ENCODE data around the gene TPST2.

The TPST2 gene

GRCh38 chr22:26522592-26522991 is 67.3 kb downstream of the TPST2 start:
- Histone ChIP-seq H3K27me3 (ENCODE audit: control insufficient read depth, low read length) (no peaks in the 10 kb centered on the region), H3K27ac (ENCODE audit: low read depth, low read length) (peak overlapping the region; percentile 13; the same call in 1 of the 2 replicates), H3K4me1 (ENCODE audit: control insufficient read depth, low read length) (peaks cover 56% of the 10 kb centered on the region), H3K79me2 (ENCODE audit: control insufficient read depth, low read length) (no peaks in the 10 kb centered on the region), H3F3A (ENCODE audit: control insufficient read depth, insufficient read depth) (peaks cover 32% of the 10 kb centered on the region), H3K9me3 (ENCODE audit: control insufficient read depth, insufficient read depth, low read length) (no peaks in the 10 kb centered on the region), H4K20me1 (ENCODE audit: control insufficient read depth, insufficient read depth, low read depth, low read length) (no peaks in the 10 kb centered on the region), H3K4me2 (ENCODE audit: low read length) (no peak overlapping the region), H3K36me3 (ENCODE audit: control insufficient read depth, low read length) (peaks cover 41% of the 10 kb centered on the region), H3K4me3 (ENCODE audit: low read length) (no peak overlapping the region), H3K9me2 (replicated peaks; ENCODE audit: control insufficient read depth, low read length) (no peaks in the 10 kb centered on the region)
- TF ChIP-seq CTCF (IDR thresholded peaks at IDR 0.05; ENCODE audit: low read depth, low read length, poor library complexity, severe bottlenecking) (no peak), EZH2phosphoT487 (IDR thresholded peaks at IDR 0.05; ENCODE audit: borderline replicate concordance, low read length) (no peak)

GRCh38 chr22:26522012-26522411 is 67.9 kb downstream of the TPST2 start:
- no peaks in the 10 kb centered on the region for H3K9me2 ChIP-seq (replicated peaks; ENCODE audit: control insufficient read depth, low read length)
- peaks cover 35% of the 10 kb centered on the region for H3K36me3 ChIP-seq (ENCODE audit: control insufficient read depth, low read length)
- no peak overlapping the region for H3K4me3 ChIP-seq (ENCODE audit: low read length)
- TF ChIP-seq EZH2phosphoT487 (IDR thresholded peaks at IDR 0.05; ENCODE audit: borderline replicate concordance, low read length) (no peak), CTCF (IDR thresholded peaks at IDR 0.05; ENCODE audit: low read depth, low read length, poor library complexity, severe bottlenecking) (no peak)
- H4K20me1 ChIP-seq (ENCODE audit: control insufficient read depth, insufficient read depth, low read depth, low read length): no peaks in the 10 kb centered on the region
- peaks cover 50% of the 10 kb centered on the region for H3K4me1 ChIP-seq (ENCODE audit: control insufficient read depth, low read length)
- H3K27ac ChIP-seq (ENCODE audit: low read depth, low read length): no peak overlapping the region
- H3F3A ChIP-seq (ENCODE audit: control insufficient read depth, insufficient read depth): peaks cover 26% of the 10 kb centered on the region
- H3K9me3 ChIP-seq (ENCODE audit: control insufficient read depth, insufficient read depth, low read length): no peaks in the 10 kb centered on the region
- H3K4me2 ChIP-seq (ENCODE audit: low read length): no peak overlapping the region
- no peaks in the 10 kb centered on the region for H3K27me3 ChIP-seq (ENCODE audit: control insufficient read depth, low read length)
- H3K79me2 ChIP-seq (ENCODE audit: control insufficient read depth, low read length): no peaks in the 10 kb centered on the region

GRCh38 chr22:26517429-26517828 is 72.5 kb downstream of the TPST2 start:
- no peaks in the 10 kb centered on the region for H4K20me1 ChIP-seq (ENCODE audit: control insufficient read depth, insufficient read depth, low read depth, low read length)
- H3F3A ChIP-seq (ENCODE audit: control insufficient read depth, insufficient read depth): peaks cover 4% of the 10 kb centered on the region; the same call in 1 of the 2 replicates
- H3K9me2 ChIP-seq (replicated peaks; ENCODE audit: control insufficient read depth, low read length): no peaks in the 10 kb centered on the region
- peaks cover 42% of the 10 kb centered on the region for H3K79me2 ChIP-seq (ENCODE audit: control insufficient read depth, low read length)
- H3K4me2 ChIP-seq (ENCODE audit: low read length): no peak overlapping the region
- H3K36me3 ChIP-seq (ENCODE audit: control insufficient read depth, low read length): peaks cover 15% of the 10 kb centered on the region
- H3K4me1 ChIP-seq (ENCODE audit: control insufficient read depth, low read length): peaks cover 37% of the 10 kb centered on the region
- H3K9me3 ChIP-seq (ENCODE audit: control insufficient read depth, insufficient read depth, low read length): no peaks in the 10 kb centered on the region
- H3K27me3 ChIP-seq (ENCODE audit: control insufficient read depth, low read length): no peaks in the 10 kb centered on the region
- no peak overlapping the region for H3K27ac ChIP-seq (ENCODE audit: low read depth, low read length)
- TF ChIP-seq CTCF (IDR thresholded peaks at IDR 0.05; ENCODE audit: low read depth, low read length, poor library complexity, severe bottlenecking): no peak
- TF ChIP-seq EZH2phosphoT487 (IDR thresholded peaks at IDR 0.05; ENCODE audit: borderline replicate concordance, low read length): no peak
- H3K4me3 ChIP-seq (ENCODE audit: low read length): no peak overlapping the region
